HCT116 (cell line): ENCODE measurements around the gene AEBP2. TPM values are rescaled to one million over a fixed set of nuclear protein-coding genes. Genes with fewer than 3 reads are reported as not detected.

Source experiments
- ATAC-seq: fragments of 200-7000 bp; cut with Tn5 transposase; 2 replicates; pipeline ENCODE4 v1.9.1; 2020; ENCODE audit warnings: mild to moderate bottlenecking, moderate library complexity
- BruUV-seq: library from RNA; stranded (reverse); fragments of 400-500 nt; replicated peaks from 2 replicates; lab custom pipeline; 2021; lab: Mats Ljungman, UMichigan
- CTCF ChIA-PET: fragments of 300-600 bp; sonication (Branson Sonifier 250); formaldehyde crosslinking; loops from one replicate; lab custom pipeline; 2021; ENCODE audit warnings: antibody characterized with exemption; lab: Charles Lee
- POLR2A ChIA-PET: fragments of 300-600, 350-600 bp; sonication (Branson Sonifier 250); formaldehyde crosslinking; loops from one replicate; lab custom pipeline; 2021; ENCODE audit warnings: antibody characterized with exemption; lab: Charles Lee
- RAD21 ChIA-PET, 2 experiments: fragments of 300-600 bp; sonication (Branson Sonifier 250); formaldehyde crosslinking; loops; one replicate each; lab custom pipeline; 2023; ENCODE audit warnings: low total read pairs in 2 of 2; ENCODE audit not compliant: uncharacterized antibody in 2 of 2, unreplicated experiment in 2 of 2, low non-redundant PET in 1 of 2; lab: Charles Lee
- DNase-seq: peaks from one replicate; pipeline ENCODE4 v3.0.0-alpha.2; 2010; ENCODE audit warnings: low read depth, low spot score
- H2AFZ ChIP-seq: fragments of 200-600 bp; shearing (Covaris generic), sonication (generic); 2 replicates; pipeline ENCODE4 v1.6.1; 2017; ENCODE audit warnings: low read depth, mixed run types, mixed read lengths, antibody characterized with exemption, low read length; ENCODE audit not compliant: poor library complexity, severe bottlenecking
- H3K27ac ChIP-seq: 2 replicates; pipeline ENCODE4 v1.5.1; 2012; ENCODE audit warnings: low read depth, low read length
- H3K27me3 ChIP-seq: fragments of 200-600 bp; sonication (generic); 2 replicates; pipeline ENCODE4 v1.6.1; 2016; ENCODE audit warnings: mixed run types, low read length, mixed read lengths; ENCODE audit not compliant: insufficient read depth
- H3K36me3 ChIP-seq, 2 experiments: fragments of 200-500 bp in 1 of 2; fragments of 200-600 bp in 1 of 2; sonication (Bioruptor generic) in 1 of 2; sonication (generic) in 1 of 2; 2 replicates each; pipeline versions ENCODE4 v1.5.1 to v1.6.1; 2014 to 2016; ENCODE audit warnings: low read length in 2 of 2, inconsistent platforms in 1 of 2, mixed read lengths in 1 of 2, mixed run types in 1 of 2; ENCODE audit not compliant: insufficient read depth in 2 of 2, control insufficient read depth in 1 of 2
- H3K4me1 ChIP-seq, 2 experiments: fragments of 200-600 bp in 1 of 2; sonication (generic) in 1 of 2; 2 replicates each; pipeline versions ENCODE4 v1.5.1 to v1.6.1; 2012 to 2017; ENCODE audit warnings: low read length in 2 of 2, inconsistent platforms in 1 of 2, mild to moderate bottlenecking in 1 of 2, mixed read lengths in 1 of 2, mixed run types in 1 of 2, moderate library complexity in 1 of 2; ENCODE audit not compliant: insufficient read depth in 2 of 2, control insufficient read depth in 1 of 2
- H3K4me2 ChIP-seq: fragments of 200-600 bp; sonication (generic); 2 replicates; pipeline ENCODE4 v1.6.1; 2017; ENCODE audit warnings: mixed run types, low read length, mixed read lengths
- H3K4me3 ChIP-seq, 2 experiments: fragments of 200-600 bp in 1 of 2; sonication (generic) in 1 of 2; replicated peaks in 1 of 2; 2 replicates each; pipeline ENCODE4 v1.5.1; 2011 to 2016; ENCODE audit warnings: low read length in 2 of 2, control low read depth in 1 of 2, low read depth in 1 of 2, mild to moderate bottlenecking in 1 of 2, mixed read lengths in 1 of 2, mixed run types in 1 of 2
- H3K79me2 ChIP-seq: fragments of 200-600 bp; sonication (generic); 2 replicates; pipeline ENCODE4 v1.6.1; 2017; ENCODE audit warnings: mild to moderate bottlenecking, mixed run types, low read length, moderate library complexity, mixed read lengths; ENCODE audit not compliant: insufficient read depth
- H3K9ac ChIP-seq: fragments of 200-600 bp; sonication (generic); 2 replicates; pipeline ENCODE4 v1.6.1; 2016; ENCODE audit warnings: low read length, mixed read lengths
- H3K9me2 ChIP-seq: fragments of 200-600 bp; sonication (generic), shearing (Covaris generic); 2 replicates; pipeline ENCODE4 v1.6.1; 2017; ENCODE audit warnings: mixed run types, mild to moderate bottlenecking, moderate library complexity; ENCODE audit not compliant: insufficient read depth
- H3K9me3 ChIP-seq, 2 experiments: fragments of 200-500 bp in 1 of 2; fragments of 200-600 bp in 1 of 2; sonication (Bioruptor generic) in 1 of 2; sonication (generic) in 1 of 2; 2 replicates each; pipeline ENCODE4 v1.6.1; 2014 to 2017; ENCODE audit warnings: low read length in 2 of 2, mixed read lengths in 2 of 2, inconsistent platforms in 1 of 2, low read depth in 1 of 2, mild to moderate bottlenecking in 1 of 2, mixed run types in 1 of 2, moderate library complexity in 1 of 2; ENCODE audit not compliant: control insufficient read depth in 1 of 2, insufficient read depth in 1 of 2
- H4K20me1 ChIP-seq: fragments of 200-600 bp; sonication (generic), shearing (Covaris generic); 2 replicates; pipeline ENCODE4 v1.6.1; 2017; ENCODE audit warnings: mixed run types, mild to moderate bottlenecking, moderate library complexity; ENCODE audit not compliant: insufficient read depth
- ATF3 ChIP-seq: IDR thresholded peaks from 2 replicates; pipeline ENCODE4 v1.6.1; 2012
- CBX3 ChIP-seq: IDR thresholded peaks from 2 replicates; pipeline ENCODE4 v1.6.1; 2012; ENCODE audit warnings: low read depth
- CEBPB ChIP-seq: IDR thresholded peaks from 2 replicates; pipeline ENCODE4 v1.6.1; 2012; ENCODE audit warnings: low read depth
- CTCF ChIP-seq, 3 experiments: fragments of 200-600 bp in 1 of 3; sonication (generic) in 1 of 3; IDR thresholded peaks in 2 of 3; conservative IDR thresholded peaks in 1 of 3; 2 replicates each; pipeline ENCODE4 v1.5.1; 2012 to 2017; ENCODE audit warnings: low read depth in 2 of 3, low read length in 2 of 3, antibody characterized with exemption in 1 of 3, borderline replicate concordance in 1 of 3, control low read depth in 1 of 3, mild to moderate bottlenecking in 1 of 3, mixed read lengths in 1 of 3, mixed run types in 1 of 3, moderate library complexity in 1 of 3; ENCODE audit not compliant: insufficient read depth in 1 of 3
- EGR1 ChIP-seq: IDR thresholded peaks from 2 replicates; pipeline ENCODE4 v1.6.1; 2012; ENCODE audit warnings: low read depth
- ELF1 ChIP-seq: IDR thresholded peaks from 2 replicates; pipeline ENCODE4 v1.6.1; 2012; ENCODE audit warnings: low read depth, borderline replicate concordance
- EZH2phosphoT487 ChIP-seq: fragments of 200-600 bp; IDR thresholded peaks from 2 replicates; pipeline ENCODE4 v1.6.1; 2018; ENCODE audit warnings: antibody characterized with exemption, borderline replicate concordance
- JUND ChIP-seq: IDR thresholded peaks from 2 replicates; pipeline ENCODE4 v1.6.1; 2012
- MAX ChIP-seq: IDR thresholded peaks from 2 replicates; pipeline ENCODE4 v1.6.1; 2012
- POLR2AphosphoS5 ChIP-seq: IDR thresholded peaks from 2 replicates; pipeline ENCODE4 v1.6.1; 2011; ENCODE audit warnings: mild to moderate bottlenecking, low read depth, low read length, moderate library complexity
- RAD21 ChIP-seq: IDR thresholded peaks from 2 replicates; pipeline ENCODE4 v1.6.1; 2012; ENCODE audit warnings: low read depth, mild to moderate bottlenecking
- REST ChIP-seq: IDR thresholded peaks from 2 replicates; pipeline ENCODE4 v1.6.1; 2012; ENCODE audit warnings: low read depth
- SP1 ChIP-seq: IDR thresholded peaks from 2 replicates; pipeline ENCODE4 v1.6.1; 2012; ENCODE audit warnings: low read depth
- SRF ChIP-seq: IDR thresholded peaks from 2 replicates; pipeline ENCODE4 v1.6.1; 2012; ENCODE audit warnings: low read depth
- TCF7L2 ChIP-seq: IDR thresholded peaks from 2 replicates; pipeline ENCODE4 v1.7.0; 2011; ENCODE audit warnings: borderline replicate concordance, inconsistent platforms; ENCODE audit not compliant: insufficient read depth, insufficient read length; ENCODE audit errors: extremely low read depth
- YY1 ChIP-seq: IDR thresholded peaks from 2 replicates; pipeline ENCODE4 v1.6.1; 2011; ENCODE audit warnings: low read length, low read depth, moderate library complexity, mild to moderate bottlenecking; ENCODE audit not compliant: insufficient replicate concordance; ENCODE audit errors: extremely low read depth
- ZFX ChIP-seq: fragments of 450-650 bp; IDR thresholded peaks from 2 replicates; pipeline ENCODE4 v1.6.1; 2017
- ZNF274 ChIP-seq: fragments of 200-500 bp; sonication (Bioruptor generic); IDR thresholded peaks from 2 replicates; pipeline ENCODE4 v1.6.1; 2014; ENCODE audit warnings: mild to moderate bottlenecking, low read depth, low read length, inconsistent platforms
- intact Hi-C: fragments of 100-400 bp; cut with micrococcal nuclease; formaldehyde crosslinking; loops from 2 replicates; pipeline ENCODE4 v1.10.0; 2022
- total RNA-seq: library from RNA; stranded (reverse); gene quantifications from one replicate; pipeline ENCODE4 v1.2.1, GENCODE V29; 2021; ENCODE audit not compliant: unreplicated experiment

The AEBP2 gene
- total RNA-seq, 1 experiment from 2014 or later: 44.6 TPM

GRCh38 chr12:19449814-19450213 is 10.5 kb downstream of the AEBP2 start:
- Histone ChIP-seq H3K79me2 (peaks cover 100% of the 10 kb centered on the region), H3K27ac (no peak overlapping the region), H3K9ac (no peak overlapping the region), H3K9me3 (no peaks in the 10 kb centered on the region), H4K20me1 (peaks cover 30% of the 10 kb centered on the region; the same call in 1 of the 2 replicates), H3K27me3 (no peaks in the 10 kb centered on the region), H3K4me2 (no peak overlapping the region), H3K36me3 (no peaks in the 10 kb centered on the region), H3K9me2 (no peaks in the 10 kb centered on the region), H3K4me3 (no peak overlapping the region), H2AFZ (no peak overlapping the region), H3K4me1 (no peaks in the 10 kb centered on the region)
- intact Hi-C loops: no loop called here
- ChIA-PET CTCF (no interaction called here), RAD21 (no interaction called here), POLR2A (interaction anchor here (0.9 kb wide), 1 partner anchor 10 kb away, joined by 3 read pairs; no protein-coding TSS in a partner anchor)
- ATAC-seq (no peak), DNase-seq (no peak)
- TF ChIP-seq MAX: no peak
- TF ChIP-seq EZH2phosphoT487: no peak
- no peak for TF ChIP-seq JUND
- no peak for TF ChIP-seq POLR2AphosphoS5
- no peak for TF ChIP-seq CTCF (IDR thresholded peaks at IDR 0.05 in 2 of 3, conservative IDR thresholded peaks at IDR 0.05 in 1 of 3; ENCODE audit: borderline replicate concordance in 1 of 3, insufficient read depth in 1 of 3, low read depth in 2 of 3, low read length in 2 of 3)
- no peak for TF ChIP-seq ZFX
- no peak for TF ChIP-seq YY1
- no peak for TF ChIP-seq ELF1
- no peak for TF ChIP-seq SRF
- TF ChIP-seq EGR1: no peak
- no peak for TF ChIP-seq ATF3
- no peak for TF ChIP-seq CBX3
- TF ChIP-seq SP1: no peak
- no peak for TF ChIP-seq CEBPB
- no peak for TF ChIP-seq REST
- no peak for TF ChIP-seq ZNF274
- no peak for TF ChIP-seq TCF7L2
- TF ChIP-seq RAD21: no peak
- BruUV-seq: no TSS peak
